Cardiac fibroblast (primary cell): ENCODE measurements around the gene FAM229B.

ENCODE experiments used
- DNase-seq, 2 donors: peaks; one replicate each; pipeline versions ENCODE4 v3.0.0 to v3.0.0-alpha.2; 2010; ENCODE audit warnings: low read depth in 2 of 2
- H3K4me3 ChIP-seq, 2 donors: replicated peaks in 1 of 2; 1 replicate in 1 of 2; 2 replicates in 1 of 2; pipeline ENCODE4 v1.5.1; 2011; ENCODE audit warnings: low read depth in 2 of 2, low read length in 2 of 2, mild to moderate bottlenecking in 2 of 2, moderate library complexity in 1 of 2
- CTCF ChIP-seq: IDR thresholded peaks from one replicate; pipeline ENCODE4 v1.5.1; 2011; ENCODE audit warnings: low read depth, mild to moderate bottlenecking, low read length, inconsistent platforms

The FAM229B gene

DNA sequence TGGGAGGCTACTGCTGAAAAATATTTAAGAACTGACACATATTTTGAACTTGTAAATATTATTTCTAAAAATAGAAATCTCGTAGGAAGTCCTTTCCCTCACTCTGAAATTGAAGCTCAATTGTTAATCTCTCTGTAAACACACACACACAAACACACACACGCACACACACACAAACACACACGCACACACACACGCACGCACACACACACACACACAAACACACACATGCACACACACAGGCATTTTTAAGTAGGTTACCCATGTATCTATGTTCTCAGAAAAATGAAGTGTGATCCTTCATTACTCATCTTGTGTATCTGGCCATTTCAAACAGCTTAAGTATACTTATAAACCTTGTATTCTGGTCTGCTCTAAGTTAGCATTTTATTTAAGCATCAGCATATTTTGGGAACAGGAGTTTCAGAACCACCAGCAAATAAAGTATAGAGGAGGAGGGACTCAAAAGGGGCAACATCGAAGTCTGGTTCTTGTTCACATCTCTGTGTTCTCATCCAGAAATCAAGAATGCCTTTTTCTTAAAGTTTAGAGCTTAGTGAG lies 21.9 kb upstream of the FAM229B start:
- no peak for DNase-seq
- no peak overlapping the region for H3K4me3 ChIP-seq
- TF ChIP-seq CTCF = no peak

DNA sequence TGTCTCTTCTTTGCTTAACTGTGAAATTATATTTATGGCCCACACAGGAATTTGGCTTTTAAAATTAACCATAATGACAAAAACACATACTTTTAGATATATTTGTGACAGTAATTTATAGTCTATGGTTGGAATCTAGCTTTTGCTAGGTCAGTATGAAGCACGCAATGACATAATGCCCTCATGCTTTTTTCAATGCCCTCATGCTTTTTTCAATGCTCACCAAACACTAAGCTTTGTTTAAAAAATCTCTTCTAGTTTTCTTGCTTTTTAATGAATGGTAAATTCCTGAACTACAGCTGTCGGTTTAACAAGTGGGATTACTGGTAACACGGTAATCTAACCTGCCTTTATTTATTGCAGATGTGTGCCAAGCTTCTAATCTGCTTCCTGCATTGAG lies 20.8 kb upstream of the FAM229B start:
- H3K4me3 ChIP-seq = no peak overlapping the region
- DNase-seq = no peak
- TF ChIP-seq CTCF = no peak

GRCh38 chr6:112081569-112081968 lies 5.8 kb upstream of the FAM229B start:
- no peak for TF ChIP-seq CTCF
- no peak for DNase-seq

DNA sequence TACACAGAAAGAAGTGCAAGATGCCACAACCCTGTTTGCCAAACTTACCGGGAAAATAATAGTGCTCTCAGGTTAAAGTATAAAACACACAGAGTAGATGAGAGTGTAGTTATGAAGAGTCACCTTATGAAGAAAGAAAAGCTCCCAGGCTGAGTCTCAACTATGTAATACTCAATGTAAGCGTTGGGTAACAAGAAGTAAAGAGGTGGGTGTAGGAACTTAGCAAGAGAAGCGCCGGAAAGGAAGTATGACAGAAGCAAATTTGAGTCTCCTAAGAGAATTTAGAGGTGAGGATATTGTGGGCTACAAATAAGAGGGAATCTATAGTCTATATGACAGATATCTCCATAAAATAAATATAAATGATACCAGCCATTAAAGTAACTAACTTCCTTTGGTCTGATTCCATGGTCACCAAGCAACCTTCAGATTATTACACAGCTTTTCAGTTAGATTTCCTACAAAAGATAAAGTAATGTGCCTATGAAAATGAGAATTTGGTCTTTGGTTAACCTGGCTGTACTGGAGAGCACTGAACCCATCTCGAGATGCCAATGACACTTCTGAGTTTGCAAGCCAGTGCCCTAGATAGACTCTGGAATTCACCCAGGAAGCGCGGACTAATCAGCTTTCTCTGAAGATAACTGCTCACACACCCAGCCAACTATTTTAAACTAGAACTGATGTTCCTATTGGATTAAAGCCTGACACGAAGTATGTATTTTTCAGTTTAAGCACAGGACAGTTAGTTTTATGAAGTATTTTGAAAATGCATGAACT lies 1.9 kb upstream of the FAM229B start:
- TF ChIP-seq CTCF = no peak
- H3K4me3 ChIP-seq = no peak overlapping the region
- DNase-seq = peak in 1 of 2 donors; percentile 17

More at GRCh38 chr6:112081569-112081968, 5.8 kb upstream of the FAM229B start:
- H3K4me3 ChIP-seq = no peak overlapping the region

GRCh38 chr6:112086744-112087135 lies 651 bp upstream of the FAM229B start:
- DNase-seq = peak; percentile 42 to 64
- peak; percentile 23 for TF ChIP-seq CTCF
- H3K4me3 ChIP-seq = peak overlapping the region; percentile 80 to 83

DNA sequence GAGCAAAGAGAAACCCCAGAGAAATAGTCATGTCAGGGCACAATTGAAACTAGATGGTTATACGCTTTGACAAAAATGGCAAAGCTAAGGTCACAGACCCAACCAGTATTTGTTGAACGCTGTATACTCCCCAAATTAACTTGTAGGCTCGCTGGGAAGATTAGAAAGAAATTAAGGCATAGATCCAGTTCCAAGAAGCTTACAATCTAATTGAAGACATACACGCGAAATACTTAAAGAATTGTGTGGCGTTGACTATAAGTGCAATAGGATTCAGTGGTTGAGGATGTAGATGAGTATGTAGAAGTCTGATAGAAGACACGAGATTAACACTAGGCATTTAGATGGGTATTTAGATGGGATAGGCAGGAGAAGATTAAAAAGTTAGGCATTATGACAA lies 525 bp downstream of the FAM229B start:
- no peak for TF ChIP-seq CTCF
- no peak for DNase-seq

More for the DNA sequence above, 525 bp downstream of the FAM229B start:
- H3K4me3 ChIP-seq = peak overlapping the region; percentile 80 to 83
